ENCODE measurements around the gene FAH. TPM values are rescaled to one million over a fixed set of nuclear protein-coding genes. Genes with fewer than 3 reads are reported as not detected.

The FAH gene
- total and polyA plus RNA-seq, 2 donors from 2014 or later: 34.7 to 121 TPM

- H3K27me3 ChIP-seq (ENCODE audit: control insufficient read depth, insufficient read depth, low read length): no peaks in the 10 kb centered on the region
- H3K9me3 ChIP-seq (ENCODE audit: control insufficient read depth in 2 of 3, insufficient read depth in 1 of 3, low read length in 3 of 3): no peaks in the 10 kb centered on the region
- no peak for FAIRE-seq
- peaks cover 0 to 41% (median 27%) of the 10 kb centered on the region in 3 donors for H3K36me3 ChIP-seq (ENCODE audit: control insufficient read depth in 2 of 3, insufficient read depth in 3 of 3, low read length in 3 of 3)
- intact Hi-C loops (cut with DNase I): no loop called here
- H3K4me1 ChIP-seq (ENCODE audit: control insufficient read depth in 2 of 3, insufficient read depth in 2 of 3, low read depth in 1 of 3, low read length in 3 of 3): peaks cover 0 to 2% (median 0%) of the 10 kb centered on the region in 3 donors
- TF ChIP-seq CTCF (IDR thresholded peaks at IDR 0.05; ENCODE audit: borderline replicate concordance, extremely low read depth, insufficient read depth): no peak
- H3K27ac ChIP-seq (ENCODE audit: low read depth in 2 of 2, low read length in 2 of 2): no peak overlapping the region
- no peak overlapping the region for H3K9ac ChIP-seq (ENCODE audit: low read length in 3 of 3)
- DNase-seq: no peak
- H3K4me3 ChIP-seq (ENCODE audit: low read length in 3 of 3): no peak overlapping the region
Observed at GRCh38 chr15:80179025-80179759, 26.4 kb downstream of the FAH start.

GRCh38 chr15:80179935-80180334, 27.1 kb downstream of the FAH start:
- FAIRE-seq: no peak

GRCh38 chr15:80180468-80180867, 27.7 kb downstream of the FAH start:
- no peaks in the 10 kb centered on the region for H3K9me3 ChIP-seq (ENCODE audit: control insufficient read depth in 2 of 3, insufficient read depth in 1 of 3, low read length in 3 of 3)
- H3K4me1 ChIP-seq (ENCODE audit: control insufficient read depth in 2 of 3, insufficient read depth in 2 of 3, low read depth in 1 of 3, low read length in 3 of 3): peaks cover 0 to 2% (median 0%) of the 10 kb centered on the region in 3 donors
- no peak overlapping the region for H3K9ac ChIP-seq (ENCODE audit: low read length in 3 of 3)
- peaks cover 0 to 50% (median 27%) of the 10 kb centered on the region in 3 donors for H3K36me3 ChIP-seq (ENCODE audit: control insufficient read depth in 2 of 3, insufficient read depth in 3 of 3, low read length in 3 of 3)
- no peak for TF ChIP-seq CTCF (IDR thresholded peaks at IDR 0.05; ENCODE audit: borderline replicate concordance, extremely low read depth, insufficient read depth)
- no peak for FAIRE-seq
- intact Hi-C loops (cut with DNase I): no loop called here
- no peak for DNase-seq
- H3K27me3 ChIP-seq (ENCODE audit: control insufficient read depth, insufficient read depth, low read length): no peaks in the 10 kb centered on the region
- H3K27ac ChIP-seq (ENCODE audit: low read depth in 2 of 2, low read length in 2 of 2): no peak overlapping the region
- no peak overlapping the region for H3K4me3 ChIP-seq (ENCODE audit: low read length in 3 of 3)

More at GRCh38 chr15:80179935-80180334, 27.1 kb downstream of the FAH start:
- Histone ChIP-seq H3K27me3 (ENCODE audit: control insufficient read depth, insufficient read depth, low read length) (no peaks in the 10 kb centered on the region), H3K9ac (ENCODE audit: low read length in 3 of 3) (no peak overlapping the region), H3K4me3 (ENCODE audit: low read length in 3 of 3) (no peak overlapping the region), H3K9me3 (ENCODE audit: control insufficient read depth in 2 of 3, insufficient read depth in 1 of 3, low read length in 3 of 3) (no peaks in the 10 kb centered on the region), H3K27ac (ENCODE audit: low read depth in 2 of 2, low read length in 2 of 2) (no peak overlapping the region), H3K36me3 (ENCODE audit: control insufficient read depth in 2 of 3, insufficient read depth in 3 of 3, low read length in 3 of 3) (peaks cover 0 to 49% (median 27%) of the 10 kb centered on the region in 3 donors), H3K4me1 (ENCODE audit: control insufficient read depth in 2 of 3, insufficient read depth in 2 of 3, low read depth in 1 of 3, low read length in 3 of 3) (peaks cover 0 to 2% (median 0%) of the 10 kb centered on the region in 3 donors)
- intact Hi-C loops (cut with DNase I): no loop called here
- DNase-seq: no peak
- TF ChIP-seq CTCF (IDR thresholded peaks at IDR 0.05; ENCODE audit: borderline replicate concordance, extremely low read depth, insufficient read depth): no peak

Measured in kidney (tissue), 14 donors.